HepG2 (cell line): Measurements from ENCODE around the gene ADSS1. TPM values are rescaled to one million over a fixed set of nuclear protein-coding genes. Genes with fewer than 3 reads are reported as not detected.

ENCODE experiments used
- PCBP1 ChIP-seq: fragments of 200-400 bp; formaldehyde crosslinking; IDR thresholded peaks from 2 replicates; pipeline ENCODE4 v1.6.1; 2017; ENCODE audit warnings: mild to moderate bottlenecking, low read depth, low read length, borderline replicate concordance
- SIN3B ChIP-seq: fragments of 150-350 bp; IDR thresholded peaks from 2 replicates; pipeline ENCODE4 v1.6.1; 2014; ENCODE audit warnings: low read length
- SMC3 ChIP-seq: IDR thresholded peaks from 2 replicates; pipeline ENCODE4 v1.6.1; 2011; ENCODE audit warnings: low read length, improper control_type of control experiment
- SOX5 ChIP-seq: IDR thresholded peaks from 2 replicates; pipeline ENCODE4 v1.6.1; 2016; ENCODE audit warnings: borderline replicate concordance
- XRCC5 ChIP-seq: fragments of 200-400 bp; formaldehyde crosslinking; optimal IDR thresholded peaks from 2 replicates; pipeline ENCODE3; 2017; ENCODE audit warnings: mild to moderate bottlenecking, low read length
- polyA plus RNA-seq, 8 experiments: library from polyadenylated mRNA; depleted of rRNA in 3 of 8; stranded (reverse) in 7 of 8; unstranded in 1 of 8; fragments of >200 nt; fragmentation: Illumina TruSeq in 4 of 8; extraction: Trizol in 4 of 8; gene quantifications; 2 replicates each; pipeline versions ENCODE4 v1.2.1 to v1.2.3, GENCODE V29; 2011 to 2016; ENCODE audit warnings: low read depth in 4 of 8, missing spikeins in 1 of 8, mixed read lengths in 1 of 8; ENCODE audit not compliant: insufficient read depth in 1 of 8
- total RNA-seq, 5 experiments: library from RNA; depleted of rRNA; stranded (reverse); fragments of >200 nt; fragmentation: Illumina TruSeq; extraction: Trizol; gene quantifications; 2 replicates each; pipeline ENCODE4 v1.2.3, GENCODE V29; 2016; ENCODE audit warnings: low read depth in 1 of 5
- TF ChIP-seq, protein P1 (sequence below): sonication (generic); formaldehyde crosslinking; IDR thresholded peaks from 2 replicates; pipeline ENCODE4 v1.4.0; 2020; ENCODE audit warnings: mild to moderate bottlenecking, missing genetic modification reagents
- TF ChIP-seq, protein P2 (sequence below): sonication (generic); formaldehyde crosslinking; IDR thresholded peaks from 2 replicates; pipeline ENCODE4 v1.4.0; 2020; ENCODE audit warnings: missing genetic modification reagents
- TF ChIP-seq, protein P3 (sequence below): sonication (generic); formaldehyde crosslinking; IDR thresholded peaks from 2 replicates; pipeline ENCODE4 v1.4.0; 2020; ENCODE audit warnings: missing genetic modification reagents
- TF ChIP-seq, protein P4 (sequence below): IDR thresholded peaks from 2 replicates; pipeline ENCODE4 v1.4.0; 2020; ENCODE audit warnings: mild to moderate bottlenecking, missing genetic modification reagents
- TF ChIP-seq, protein P5 (sequence below): IDR thresholded peaks from 2 replicates; pipeline ENCODE4 v1.6.1; 2012; ENCODE audit warnings: low read length, improper control_type of control experiment

ADSS1 gene
- total and polyA plus RNA-seq, 2 of the 13 experiments (the other 11 are each of a cell fraction or from before 2014, with no cell fraction given), result 1.0 to 36.7 TPM

DNA sequence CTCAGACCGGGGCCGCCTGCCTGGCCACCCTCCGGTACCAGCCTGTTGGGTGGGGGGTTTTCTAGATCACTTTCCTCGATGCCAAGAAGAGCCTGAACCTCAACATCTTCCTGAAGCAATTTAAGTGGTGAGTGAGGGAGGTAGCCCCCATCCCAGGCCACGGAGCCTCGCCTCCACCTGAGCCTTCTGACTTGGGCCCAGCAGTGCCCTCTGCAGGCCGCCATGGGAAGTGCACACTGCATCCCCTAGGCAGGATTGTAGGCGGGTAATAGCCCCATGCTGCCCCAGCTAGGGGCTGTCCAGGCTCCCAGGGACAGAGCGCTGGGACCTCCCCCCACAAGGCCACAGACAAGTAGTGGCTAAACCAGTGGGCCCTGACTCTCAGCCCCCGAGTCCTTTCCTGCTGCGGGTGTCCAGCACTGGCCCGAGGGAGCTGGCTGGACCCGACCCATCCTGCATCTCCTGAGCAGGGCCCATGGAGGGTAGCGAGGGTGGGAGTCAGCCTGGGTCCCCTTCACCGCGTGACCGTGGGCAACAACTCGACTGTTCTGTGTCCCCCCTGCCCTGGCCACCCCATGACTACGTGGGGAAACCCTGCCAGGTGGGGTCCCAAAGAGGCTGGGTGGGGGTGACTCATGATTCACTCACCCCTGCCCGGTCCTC, 15.3 kb upstream of the ADSS1 start (continued):
- TF ChIP-seq, protein P1, sequence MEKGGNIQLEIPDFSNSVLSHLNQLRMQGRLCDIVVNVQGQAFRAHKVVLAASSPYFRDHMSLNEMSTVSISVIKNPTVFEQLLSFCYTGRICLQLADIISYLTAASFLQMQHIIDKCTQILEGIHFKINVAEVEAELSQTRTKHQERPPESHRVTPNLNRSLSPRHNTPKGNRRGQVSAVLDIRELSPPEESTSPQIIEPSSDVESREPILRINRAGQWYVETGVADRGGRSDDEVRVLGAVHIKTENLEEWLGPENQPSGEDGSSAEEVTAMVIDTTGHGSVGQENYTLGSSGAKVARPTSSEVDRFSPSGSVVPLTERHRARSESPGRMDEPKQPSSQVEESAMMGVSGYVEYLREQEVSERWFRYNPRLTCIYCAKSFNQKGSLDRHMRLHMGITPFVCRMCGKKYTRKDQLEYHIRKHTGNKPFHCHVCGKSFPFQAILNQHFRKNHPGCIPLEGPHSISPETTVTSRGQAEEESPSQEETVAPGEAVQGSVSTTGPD (CRISPR knock-in tag), result no peak
- TF ChIP-seq PCBP1, result 0 out of 2 replicates have a peak, but pooled peaks have one; percentile 74
- TF ChIP-seq, protein P2, sequence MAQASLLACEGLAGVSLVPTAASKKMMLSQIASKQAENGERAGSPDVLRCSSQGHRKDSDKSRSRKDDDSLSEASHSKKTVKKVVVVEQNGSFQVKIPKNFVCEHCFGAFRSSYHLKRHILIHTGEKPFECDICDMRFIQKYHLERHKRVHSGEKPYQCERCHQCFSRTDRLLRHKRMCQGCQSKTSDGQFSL (CRISPR knock-in tag), result no peak
- TF ChIP-seq SIN3B, result no peak
- TF ChIP-seq SMC3, result peak; percentile 55
- TF ChIP-seq SOX5, result no peak
- TF ChIP-seq, protein P3, sequence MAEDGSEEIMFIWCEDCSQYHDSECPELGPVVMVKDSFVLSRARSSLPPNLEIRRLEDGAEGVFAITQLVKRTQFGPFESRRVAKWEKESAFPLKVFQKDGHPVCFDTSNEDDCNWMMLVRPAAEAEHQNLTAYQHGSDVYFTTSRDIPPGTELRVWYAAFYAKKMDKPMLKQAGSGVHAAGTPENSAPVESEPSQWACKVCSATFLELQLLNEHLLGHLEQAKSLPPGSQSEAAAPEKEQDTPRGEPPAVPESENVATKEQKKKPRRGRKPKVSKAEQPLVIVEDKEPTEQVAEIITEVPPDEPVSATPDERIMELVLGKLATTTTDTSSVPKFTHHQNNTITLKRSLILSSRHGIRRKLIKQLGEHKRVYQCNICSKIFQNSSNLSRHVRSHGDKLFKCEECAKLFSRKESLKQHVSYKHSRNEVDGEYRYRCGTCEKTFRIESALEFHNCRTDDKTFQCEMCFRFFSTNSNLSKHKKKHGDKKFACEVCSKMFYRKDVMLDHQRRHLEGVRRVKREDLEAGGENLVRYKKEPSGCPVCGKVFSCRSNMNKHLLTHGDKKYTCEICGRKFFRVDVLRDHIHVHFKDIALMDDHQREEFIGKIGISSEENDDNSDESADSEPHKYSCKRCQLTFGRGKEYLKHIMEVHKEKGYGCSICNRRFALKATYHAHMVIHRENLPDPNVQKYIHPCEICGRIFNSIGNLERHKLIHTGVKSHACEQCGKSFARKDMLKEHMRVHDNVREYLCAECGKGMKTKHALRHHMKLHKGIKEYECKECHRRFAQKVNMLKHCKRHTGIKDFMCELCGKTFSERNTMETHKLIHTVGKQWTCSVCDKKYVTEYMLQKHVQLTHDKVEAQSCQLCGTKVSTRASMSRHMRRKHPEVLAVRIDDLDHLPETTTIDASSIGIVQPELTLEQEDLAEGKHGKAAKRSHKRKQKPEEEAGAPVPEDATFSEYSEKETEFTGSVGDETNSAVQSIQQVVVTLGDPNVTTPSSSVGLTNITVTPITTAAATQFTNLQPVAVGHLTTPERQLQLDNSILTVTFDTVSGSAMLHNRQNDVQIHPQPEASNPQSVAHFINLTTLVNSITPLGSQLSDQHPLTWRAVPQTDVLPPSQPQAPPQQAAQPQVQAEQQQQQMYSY (CRISPR knock-in tag), result no peak
- TF ChIP-seq XRCC5, result peak; percentile 77
- TF ChIP-seq, protein P4, sequence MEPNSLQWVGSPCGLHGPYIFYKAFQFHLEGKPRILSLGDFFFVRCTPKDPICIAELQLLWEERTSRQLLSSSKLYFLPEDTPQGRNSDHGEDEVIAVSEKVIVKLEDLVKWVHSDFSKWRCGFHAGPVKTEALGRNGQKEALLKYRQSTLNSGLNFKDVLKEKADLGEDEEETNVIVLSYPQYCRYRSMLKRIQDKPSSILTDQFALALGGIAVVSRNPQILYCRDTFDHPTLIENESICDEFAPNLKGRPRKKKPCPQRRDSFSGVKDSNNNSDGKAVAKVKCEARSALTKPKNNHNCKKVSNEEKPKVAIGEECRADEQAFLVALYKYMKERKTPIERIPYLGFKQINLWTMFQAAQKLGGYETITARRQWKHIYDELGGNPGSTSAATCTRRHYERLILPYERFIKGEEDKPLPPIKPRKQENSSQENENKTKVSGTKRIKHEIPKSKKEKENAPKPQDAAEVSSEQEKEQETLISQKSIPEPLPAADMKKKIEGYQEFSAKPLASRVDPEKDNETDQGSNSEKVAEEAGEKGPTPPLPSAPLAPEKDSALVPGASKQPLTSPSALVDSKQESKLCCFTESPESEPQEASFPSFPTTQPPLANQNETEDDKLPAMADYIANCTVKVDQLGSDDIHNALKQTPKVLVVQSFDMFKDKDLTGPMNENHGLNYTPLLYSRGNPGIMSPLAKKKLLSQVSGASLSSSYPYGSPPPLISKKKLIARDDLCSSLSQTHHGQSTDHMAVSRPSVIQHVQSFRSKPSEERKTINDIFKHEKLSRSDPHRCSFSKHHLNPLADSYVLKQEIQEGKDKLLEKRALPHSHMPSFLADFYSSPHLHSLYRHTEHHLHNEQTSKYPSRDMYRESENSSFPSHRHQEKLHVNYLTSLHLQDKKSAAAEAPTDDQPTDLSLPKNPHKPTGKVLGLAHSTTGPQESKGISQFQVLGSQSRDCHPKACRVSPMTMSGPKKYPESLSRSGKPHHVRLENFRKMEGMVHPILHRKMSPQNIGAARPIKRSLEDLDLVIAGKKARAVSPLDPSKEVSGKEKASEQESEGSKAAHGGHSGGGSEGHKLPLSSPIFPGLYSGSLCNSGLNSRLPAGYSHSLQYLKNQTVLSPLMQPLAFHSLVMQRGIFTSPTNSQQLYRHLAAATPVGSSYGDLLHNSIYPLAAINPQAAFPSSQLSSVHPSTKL, result no peak
- TF ChIP-seq, protein P5, sequence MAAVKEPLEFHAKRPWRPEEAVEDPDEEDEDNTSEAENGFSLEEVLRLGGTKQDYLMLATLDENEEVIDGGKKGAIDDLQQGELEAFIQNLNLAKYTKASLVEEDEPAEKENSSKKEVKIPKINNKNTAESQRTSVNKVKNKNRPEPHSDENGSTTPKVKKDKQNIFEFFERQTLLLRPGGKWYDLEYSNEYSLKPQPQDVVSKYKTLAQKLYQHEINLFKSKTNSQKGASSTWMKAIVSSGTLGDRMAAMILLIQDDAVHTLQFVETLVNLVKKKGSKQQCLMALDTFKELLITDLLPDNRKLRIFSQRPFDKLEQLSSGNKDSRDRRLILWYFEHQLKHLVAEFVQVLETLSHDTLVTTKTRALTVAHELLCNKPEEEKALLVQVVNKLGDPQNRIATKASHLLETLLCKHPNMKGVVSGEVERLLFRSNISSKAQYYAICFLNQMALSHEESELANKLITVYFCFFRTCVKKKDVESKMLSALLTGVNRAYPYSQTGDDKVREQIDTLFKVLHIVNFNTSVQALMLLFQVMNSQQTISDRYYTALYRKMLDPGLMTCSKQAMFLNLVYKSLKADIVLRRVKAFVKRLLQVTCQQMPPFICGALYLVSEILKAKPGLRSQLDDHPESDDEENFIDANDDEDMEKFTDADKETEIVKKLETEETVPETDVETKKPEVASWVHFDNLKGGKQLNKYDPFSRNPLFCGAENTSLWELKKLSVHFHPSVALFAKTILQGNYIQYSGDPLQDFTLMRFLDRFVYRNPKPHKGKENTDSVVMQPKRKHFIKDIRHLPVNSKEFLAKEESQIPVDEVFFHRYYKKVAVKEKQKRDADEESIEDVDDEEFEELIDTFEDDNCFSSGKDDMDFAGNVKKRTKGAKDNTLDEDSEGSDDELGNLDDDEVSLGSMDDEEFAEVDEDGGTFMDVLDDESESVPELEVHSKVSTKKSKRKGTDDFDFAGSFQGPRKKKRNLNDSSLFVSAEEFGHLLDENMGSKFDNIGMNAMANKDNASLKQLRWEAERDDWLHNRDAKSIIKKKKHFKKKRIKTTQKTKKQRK, result no peak
